Endothelial cell of umbilical vein (primary cell): Measurements from ENCODE around the gene LDLRAD3.

Experiments used
- EZH2 ChIP-seq: IDR thresholded peaks from 2 replicates; pipeline ENCODE4 v1.6.1; 2012; ENCODE audit warnings: borderline replicate concordance, low read depth, mild to moderate bottlenecking, moderate library complexity, low read length, inconsistent platforms; ENCODE audit not compliant: severe bottlenecking
- POLR2A ChIP-seq: IDR thresholded peaks from 2 replicates; pipeline ENCODE4 v1.6.1; 2012; ENCODE audit warnings: low read depth, mild to moderate bottlenecking, control low read depth, low read length
- TF ChIP-seq, protein P1 (sequence below), 2 donors: IDR thresholded peaks; 1 replicate in 1 of 2; 2 replicates in 1 of 2; pipeline ENCODE4 v1.5.1; 2011; ENCODE audit warnings: low read length in 2 of 2, mild to moderate bottlenecking in 2 of 2, moderate library complexity in 2 of 2, control low read depth in 1 of 2, inconsistent platforms in 1 of 2, low read depth in 1 of 2; ENCODE audit not compliant: insufficient read depth in 1 of 2; ENCODE audit errors: extremely low read depth in 1 of 2

DNA sequence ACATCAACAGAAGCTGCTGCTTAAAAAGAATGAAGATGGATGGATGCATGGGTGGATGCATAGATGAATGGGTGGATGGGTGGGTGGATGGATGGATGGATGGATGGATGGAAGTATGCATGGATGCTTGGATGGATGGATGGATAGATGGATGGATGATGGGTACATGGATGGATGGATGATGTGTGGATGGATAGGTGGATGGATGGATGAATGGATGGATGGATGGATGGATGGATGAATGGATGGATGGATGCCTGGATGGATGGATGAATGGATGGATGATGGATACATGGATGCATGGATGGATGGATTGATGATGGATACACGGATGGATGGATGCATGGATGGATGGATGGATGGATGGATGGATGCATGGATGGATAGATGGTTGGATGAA is 110.8 kb downstream of the LDLRAD3 start:
- TF ChIP-seq POLR2A (no peak), EZH2 (no peak)
- TF ChIP-seq, protein P1, sequence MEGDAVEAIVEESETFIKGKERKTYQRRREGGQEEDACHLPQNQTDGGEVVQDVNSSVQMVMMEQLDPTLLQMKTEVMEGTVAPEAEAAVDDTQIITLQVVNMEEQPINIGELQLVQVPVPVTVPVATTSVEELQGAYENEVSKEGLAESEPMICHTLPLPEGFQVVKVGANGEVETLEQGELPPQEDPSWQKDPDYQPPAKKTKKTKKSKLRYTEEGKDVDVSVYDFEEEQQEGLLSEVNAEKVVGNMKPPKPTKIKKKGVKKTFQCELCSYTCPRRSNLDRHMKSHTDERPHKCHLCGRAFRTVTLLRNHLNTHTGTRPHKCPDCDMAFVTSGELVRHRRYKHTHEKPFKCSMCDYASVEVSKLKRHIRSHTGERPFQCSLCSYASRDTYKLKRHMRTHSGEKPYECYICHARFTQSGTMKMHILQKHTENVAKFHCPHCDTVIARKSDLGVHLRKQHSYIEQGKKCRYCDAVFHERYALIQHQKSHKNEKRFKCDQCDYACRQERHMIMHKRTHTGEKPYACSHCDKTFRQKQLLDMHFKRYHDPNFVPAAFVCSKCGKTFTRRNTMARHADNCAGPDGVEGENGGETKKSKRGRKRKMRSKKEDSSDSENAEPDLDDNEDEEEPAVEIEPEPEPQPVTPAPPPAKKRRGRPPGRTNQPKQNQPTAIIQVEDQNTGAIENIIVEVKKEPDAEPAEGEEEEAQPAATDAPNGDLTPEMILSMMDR (IDR thresholded peaks at IDR 0.05; ENCODE audit: extremely low read depth in 1 of 2, insufficient read depth in 1 of 2, low read depth in 1 of 2, low read length in 2 of 2) = no peak
